Cardiac ventricle fibroblast (primary cell): ENCODE data around the gene CNDP1. TPM values are rescaled to one million over a fixed set of nuclear protein-coding genes. Genes with fewer than 3 reads are reported as not detected.

Experiments
- total RNA-seq: library from RNA; depleted of rRNA; stranded (reverse); fragments of >200 nt; gene quantifications from 2 replicates; pipeline ENCODE4 v1.2.3, GENCODE V29; 2015

The CNDP1 gene, protein sequence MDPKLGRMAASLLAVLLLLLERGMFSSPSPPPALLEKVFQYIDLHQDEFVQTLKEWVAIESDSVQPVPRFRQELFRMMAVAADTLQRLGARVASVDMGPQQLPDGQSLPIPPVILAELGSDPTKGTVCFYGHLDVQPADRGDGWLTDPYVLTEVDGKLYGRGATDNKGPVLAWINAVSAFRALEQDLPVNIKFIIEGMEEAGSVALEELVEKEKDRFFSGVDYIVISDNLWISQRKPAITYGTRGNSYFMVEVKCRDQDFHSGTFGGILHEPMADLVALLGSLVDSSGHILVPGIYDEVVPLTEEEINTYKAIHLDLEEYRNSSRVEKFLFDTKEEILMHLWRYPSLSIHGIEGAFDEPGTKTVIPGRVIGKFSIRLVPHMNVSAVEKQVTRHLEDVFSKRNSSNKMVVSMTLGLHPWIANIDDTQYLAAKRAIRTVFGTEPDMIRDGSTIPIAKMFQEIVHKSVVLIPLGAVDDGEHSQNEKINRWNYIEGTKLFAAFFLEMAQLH
- not detected in 2 replicates for total RNA-seq

DNA sequence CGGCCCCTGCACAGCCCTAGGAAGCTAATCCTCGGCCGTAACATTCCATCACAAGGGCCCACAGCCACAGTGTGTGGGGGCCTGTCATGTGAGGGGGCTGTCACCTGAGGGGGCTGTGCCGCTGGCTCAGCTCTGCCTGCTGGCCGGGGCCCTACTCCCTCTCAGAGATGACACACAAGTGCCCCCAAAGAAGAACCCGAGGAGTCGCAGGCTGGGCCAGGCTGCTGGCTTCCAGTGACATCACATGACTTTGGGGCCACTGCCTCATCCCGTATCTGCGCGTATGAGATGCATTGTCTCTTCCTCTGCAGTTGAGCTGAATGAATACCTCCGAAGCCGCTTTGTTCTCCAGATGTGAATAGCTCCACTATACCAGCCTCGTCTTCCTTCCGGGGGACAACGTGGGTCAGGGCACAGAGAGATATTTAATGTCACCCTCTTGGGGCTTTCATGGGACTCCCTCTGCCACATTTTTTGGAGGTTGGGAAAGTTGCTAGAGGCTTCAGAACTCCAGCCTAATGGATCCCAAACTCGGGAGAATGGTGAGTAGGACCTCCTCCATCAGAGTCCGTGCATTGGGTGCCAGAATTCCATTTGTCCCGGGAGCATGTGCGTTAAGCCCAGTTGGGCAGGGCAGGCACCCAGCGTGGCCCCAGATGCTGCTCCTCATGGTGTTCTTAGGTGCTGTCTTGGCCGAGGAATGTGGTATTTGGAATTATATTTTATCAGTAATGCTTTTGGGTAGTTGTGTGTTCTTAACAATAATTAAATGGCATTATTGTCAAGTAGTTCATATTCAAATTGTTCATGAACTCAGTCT, at the start of gene CNDP1:
Gene CNDP1 (plus strand): TSS at position 351 of the 820 bp plus-strand sequence. CDS start 168 bp downstream, at position 519.

DNA sequence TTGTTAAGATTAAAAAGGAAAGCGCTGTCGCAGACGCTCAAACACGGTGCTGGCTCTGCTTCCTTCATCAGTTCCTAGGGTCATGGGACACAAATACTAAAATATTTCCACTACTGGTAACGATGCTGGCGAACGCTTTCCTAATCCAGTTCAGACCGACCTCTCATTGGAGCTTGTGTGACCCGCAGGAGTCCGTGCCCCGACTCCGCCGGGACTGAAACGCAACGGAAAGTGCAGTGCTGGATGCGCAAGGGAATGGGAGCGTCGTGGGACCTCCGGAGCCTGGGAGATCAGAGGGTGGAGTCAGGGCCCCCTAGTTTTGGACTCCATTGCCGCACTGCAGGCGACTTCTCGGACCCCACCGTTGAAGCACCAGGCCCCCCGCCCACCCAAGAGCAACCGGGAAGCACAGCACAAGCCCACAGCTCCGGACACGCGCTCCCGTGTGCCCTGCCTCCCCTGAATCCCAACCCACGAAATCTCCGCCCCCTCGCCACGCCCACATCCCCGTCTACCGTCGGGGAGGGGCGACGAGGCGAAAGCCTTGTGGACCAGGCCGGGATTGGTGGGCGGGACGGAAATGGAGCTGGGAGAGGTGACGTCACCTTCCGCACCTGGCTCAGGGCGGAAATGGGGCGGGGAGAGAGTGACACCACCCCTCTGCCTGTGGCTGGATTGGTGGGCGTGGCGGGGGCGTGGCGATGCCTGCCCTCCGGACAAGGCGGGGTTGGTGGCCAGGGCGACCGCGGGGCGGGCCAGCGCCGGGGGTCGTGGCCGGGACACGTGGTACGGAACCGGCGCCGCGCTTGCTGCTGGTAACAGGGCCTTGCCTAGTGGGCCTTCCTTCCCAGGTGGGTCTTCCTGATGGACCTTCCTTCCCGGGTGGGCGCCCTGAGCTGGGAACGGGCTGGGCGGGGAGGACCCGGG, 38.5 kb upstream of the CNDP1 start, which contains the start of gene CNDP2:
Gene CNDP2 (plus strand): TSS at position 783 of the 927 bp plus-strand sequence. CDS start 3,611 bp downstream, outside the sequence.

GRCh38 chr18:74597662-74598349, 63.5 kb downstream of the CNDP1 start, which contains the start of gene ZNF407:
Gene ZNF407, plus strand, starts transcription at chr18:74597870. Its CDS starts 33,150 bp downstream, at chr18:74631020.

Other genes with a start within 250 kb of the CNDP1 start
- gene CYB5A, start 242.5 kb upstream of the CNDP1 start, total RNA-seq = 197 and 251 TPM in 2 replicates
- not detected in 2 replicates for gene C18orf63, start 218.7 kb upstream of the CNDP1 start, total RNA-seq
- not detected in 2 replicates for gene DIPK1C, start 77.2 kb upstream of the CNDP1 start, total RNA-seq
- gene CNDP2, start 38.1 kb upstream of the CNDP1 start, total RNA-seq = 53.1 and 69.1 TPM in 2 replicates
- 5.7 and 7.2 TPM in 2 replicates for gene ZNF407, start 63.4 kb downstream of the CNDP1 start, total RNA-seq